NCI-H1048 (cell line): ENCODE measurements around the gene LRRC70.
"Not testable (repeated sequence)": the region's sequence is repeated elsewhere in the genome, so short reads cannot be mapped to it uniquely, and the experiment has no call there.

Experiments used
- DNase-seq: peaks from one replicate; lab custom pipeline; 2025; lab: John Stamatoyannopoulos, UW

Gene LRRC70

GRCh38 chr5:62606878-62607277, 28.3 kb downstream of the LRRC70 start:
- DNase-seq: no peak

GRCh38 chr5:62607615-62608014, 29.0 kb downstream of the LRRC70 start:
- DNase-seq: no peak

DNA sequence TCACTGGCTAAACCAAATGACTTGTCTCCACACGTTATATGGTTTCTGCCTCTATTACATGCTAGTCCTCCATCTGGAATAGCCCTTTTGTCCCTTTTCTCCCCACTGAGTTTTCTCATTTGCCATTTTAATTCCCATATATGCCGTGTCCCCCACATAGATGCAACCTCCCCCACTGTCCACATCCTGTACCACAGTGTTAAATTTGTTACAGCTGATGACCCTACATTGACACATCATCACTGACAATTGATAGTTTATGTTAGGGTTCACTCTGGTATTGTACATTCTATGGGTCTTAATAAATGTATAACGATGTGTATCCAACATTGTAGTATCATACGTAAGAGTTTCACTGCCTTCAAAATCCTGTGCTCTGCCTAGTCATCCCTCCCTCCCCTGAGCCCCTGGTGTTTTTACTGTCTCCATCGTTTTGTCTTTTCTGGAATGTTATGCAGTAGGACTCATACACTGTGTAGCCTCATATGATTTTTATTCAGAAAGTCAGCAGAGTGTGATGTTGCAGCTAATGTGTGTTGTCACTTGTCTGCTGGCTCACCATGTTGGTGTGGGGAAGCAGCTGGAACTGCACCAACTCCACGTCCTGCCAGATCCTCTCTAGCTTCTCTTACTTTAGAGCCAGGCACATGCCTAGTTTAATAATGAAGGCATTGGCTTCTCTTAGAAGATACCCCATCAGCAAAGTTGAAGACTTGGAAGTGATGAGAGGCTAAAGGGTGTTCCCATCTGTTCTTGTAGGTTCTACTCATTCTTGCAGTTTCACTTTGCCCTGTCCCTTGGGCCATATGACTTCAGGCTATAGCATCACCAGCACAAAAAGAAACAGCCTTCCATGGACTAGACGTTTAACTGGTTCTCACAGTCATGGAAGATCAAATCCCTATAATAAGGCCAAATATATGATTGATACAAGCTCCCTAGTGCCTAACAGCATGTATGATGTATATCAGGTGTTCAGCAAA, 30.2 kb downstream of the LRRC70 start:
- DNase-seq: no peak

- no peak for DNase-seq
Observed at GRCh38 chr5:62614355-62614754, 35.7 kb downstream of the LRRC70 start.

DNA sequence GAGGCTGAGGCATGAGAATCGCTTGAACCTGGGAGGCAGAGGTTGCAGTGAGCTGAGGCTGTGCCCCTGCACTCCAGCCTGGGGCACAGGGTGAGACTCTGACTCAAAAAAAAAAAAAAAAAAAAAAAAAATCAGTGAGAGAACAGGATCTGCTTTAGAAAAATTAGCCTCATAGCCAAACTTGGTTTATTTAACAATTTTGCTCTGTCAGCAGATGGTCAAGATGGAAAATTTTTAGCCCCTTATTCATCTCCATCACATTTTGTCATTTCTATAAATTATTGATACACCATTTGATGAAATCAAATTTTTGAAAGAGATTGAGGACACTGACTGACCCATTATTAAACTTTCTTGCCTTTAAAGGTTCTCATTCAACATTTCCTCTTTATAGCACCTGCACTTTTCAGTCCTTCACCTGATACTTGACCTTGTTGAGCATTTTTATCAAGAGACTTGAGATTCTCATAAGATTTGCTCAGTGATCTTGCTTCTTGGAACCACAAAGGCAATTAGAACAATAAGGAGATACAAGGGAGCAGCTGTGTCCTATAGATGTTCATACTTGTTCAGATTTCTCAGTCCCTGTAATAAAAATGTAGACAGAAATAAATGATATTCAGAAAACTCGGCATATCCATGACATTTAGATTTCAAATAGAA, 38.1 kb downstream of the LRRC70 start:
- no peak for DNase-seq

DNA sequence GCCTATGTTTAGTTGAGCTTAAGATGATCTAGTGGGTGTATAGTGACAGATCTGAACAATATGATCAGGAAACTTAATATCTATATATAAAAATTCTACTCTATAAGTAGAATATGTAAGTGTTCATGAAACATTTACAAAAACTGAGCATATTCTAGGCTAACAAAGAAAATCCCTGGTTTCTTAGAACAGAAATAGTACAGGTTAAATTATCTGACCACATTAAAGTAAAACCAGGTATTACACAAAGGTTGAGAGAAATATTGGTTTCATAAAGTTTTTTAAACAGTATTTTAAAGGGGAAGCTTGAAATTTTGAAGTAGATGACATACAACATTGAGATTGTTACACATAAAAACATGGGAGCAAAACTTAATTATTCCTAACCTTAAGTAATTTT, 39.3 kb downstream of the LRRC70 start:
- no peak for DNase-seq

GRCh38 chr5:62620761-62621160, 42.1 kb downstream of the LRRC70 start:
- no peak for DNase-seq

DNA sequence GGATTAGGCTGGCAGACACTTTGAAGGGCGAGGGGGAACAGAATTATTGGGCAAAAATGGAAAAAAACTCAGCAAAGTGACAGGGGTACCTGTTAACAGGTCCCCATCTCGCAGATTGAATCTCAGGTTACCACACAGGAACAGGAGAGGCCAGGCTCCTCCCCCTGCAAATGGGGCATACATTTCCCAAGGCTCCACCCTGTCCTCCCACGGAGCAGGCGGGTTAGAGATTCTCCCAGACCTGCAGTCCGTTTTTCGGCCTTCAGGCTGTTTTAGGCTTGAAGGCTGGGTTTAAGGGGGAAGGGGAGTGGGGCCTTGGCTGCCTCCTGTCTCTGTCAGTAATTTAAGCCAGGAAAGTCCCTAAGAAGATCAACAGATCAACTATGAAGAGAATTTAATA, 42.7 kb downstream of the LRRC70 start:
- DNase-seq: no peak

DNA sequence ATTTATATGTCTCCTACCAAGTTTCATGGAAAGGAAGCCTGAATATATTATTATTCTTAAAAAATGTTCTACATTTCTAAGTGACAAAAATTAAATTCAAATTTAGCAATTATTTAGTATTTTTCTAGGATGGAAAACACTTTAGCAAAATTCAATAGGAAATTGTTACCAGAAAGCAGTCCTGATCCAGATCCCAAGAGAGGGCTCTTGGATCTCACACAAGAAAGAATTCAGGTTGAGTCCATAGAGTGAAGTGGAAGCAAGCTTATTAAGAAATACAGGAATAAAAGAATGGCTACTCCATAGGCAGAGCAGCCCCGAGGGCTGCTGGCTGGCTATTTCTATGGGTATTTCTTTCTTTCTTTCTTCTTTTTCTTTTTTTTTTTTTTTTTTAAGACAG, 44.7 kb downstream of the LRRC70 start:
- no peak for DNase-seq

- DNase-seq: not testable (repeated sequence)
Observed at GRCh38 chr5:62624436-62624835, 45.8 kb downstream of the LRRC70 start.

- DNase-seq: no peak
Observed at GRCh38 chr5:62626534-62626933, 47.9 kb downstream of the LRRC70 start.

- no peak for DNase-seq
Observed at GRCh38 chr5:62627121-62627520, 48.5 kb downstream of the LRRC70 start.

DNA sequence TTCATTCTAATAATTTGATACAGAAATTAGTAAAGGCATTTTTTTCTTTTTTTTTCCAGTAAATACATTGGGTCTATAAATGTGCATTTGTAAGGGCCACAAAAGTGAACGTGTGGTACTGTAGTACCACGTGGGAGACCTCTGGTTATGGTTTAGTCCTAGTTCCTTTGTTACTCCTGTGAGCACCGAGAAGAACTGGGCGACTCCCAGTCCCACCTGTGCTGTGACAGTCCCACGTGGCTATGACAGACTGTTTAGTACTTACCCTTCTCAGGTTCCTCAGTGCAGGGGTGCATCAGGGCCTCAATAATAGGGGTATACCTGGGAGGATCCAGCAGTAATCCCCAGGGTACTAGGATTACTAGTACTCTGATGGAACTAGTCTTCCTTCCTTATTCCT, 49.3 kb downstream of the LRRC70 start:
- no peak for DNase-seq
